Kidney epithelial cell (primary cell): Measurements from ENCODE around the gene HMGA1. TPM values are rescaled to one million over a fixed set of nuclear protein-coding genes. Genes with fewer than 3 reads are reported as not detected.

Source experiments
- DNase-seq: peaks from one replicate; pipeline ENCODE4 v3.0.0-alpha.2; 2010; ENCODE audit warnings: low read depth
- H3K27me3 ChIP-seq: 2 replicates; pipeline ENCODE4 v1.6.0; 2011; ENCODE audit warnings: low read length; ENCODE audit not compliant: control insufficient read depth, insufficient read depth
- H3K36me3 ChIP-seq: 2 replicates; pipeline ENCODE4 v1.5.1; 2011; ENCODE audit warnings: low read length; ENCODE audit not compliant: control insufficient read depth, insufficient read depth
- H3K4me3 ChIP-seq: 2 replicates; pipeline ENCODE4 v1.5.1; 2011; ENCODE audit warnings: low read depth, mild to moderate bottlenecking, control low read depth, low read length
- CTCF ChIP-seq: IDR thresholded peaks from 2 replicates; pipeline ENCODE4 v1.5.1; 2011; ENCODE audit warnings: mild to moderate bottlenecking, moderate library complexity, low read length, control low read depth, inconsistent platforms; ENCODE audit not compliant: insufficient read depth, poor library complexity, severe bottlenecking
- total RNA-seq: library from RNA; depleted of rRNA; stranded (reverse); fragments of >200 nt; gene quantifications from 2 replicates; pipeline ENCODE4 v1.2.3, GENCODE V29; 2015

HMGA1 gene
- total RNA-seq, 1 donor from 2014 or later: 1,060 TPM

GRCh38 chr6:34218691-34219090 is 18.0 kb upstream of the HMGA1 start:
- H3K4me3 ChIP-seq: no peak overlapping the region
- no peaks in the 10 kb centered on the region for H3K36me3 ChIP-seq
- DNase-seq: no peak
- no peaks in the 10 kb centered on the region for H3K27me3 ChIP-seq
- TF ChIP-seq CTCF: no peak

GRCh38 chr6:34223381-34223955 is 13.2 kb upstream of the HMGA1 start:
- H3K4me3 ChIP-seq: no peak overlapping the region
- no peak for TF ChIP-seq CTCF
- no peak for DNase-seq

GRCh38 chr6:34223956-34224940 is 12.4 kb upstream of the HMGA1 start:
- Histone ChIP-seq H3K27me3 (no peaks in the 10 kb centered on the region), H3K36me3 (no peaks in the 10 kb centered on the region), H3K4me3 (peak overlapping the region; percentile 44)
- DNase-seq: peak; percentile 79
- no peak for TF ChIP-seq CTCF

More at GRCh38 chr6:34223381-34223955, 13.2 kb upstream of the HMGA1 start:
- Histone ChIP-seq H3K36me3 (no peaks in the 10 kb centered on the region), H3K27me3 (no peaks in the 10 kb centered on the region)

- Histone ChIP-seq H3K27me3 (no peaks in the 10 kb centered on the region), H3K4me3 (no peak overlapping the region), H3K36me3 (no peaks in the 10 kb centered on the region)
- DNase-seq: no peak
- TF ChIP-seq CTCF: no peak
These were observed 11.1 kb upstream of the HMGA1 start for GRCh38 chr6:34225551-34225950.

- no peak for DNase-seq
- H3K4me3 ChIP-seq: no peak overlapping the region
- no peaks in the 10 kb centered on the region for H3K27me3 ChIP-seq
- TF ChIP-seq CTCF: no peak
- no peaks in the 10 kb centered on the region for H3K36me3 ChIP-seq
These were observed 10.6 kb upstream of the HMGA1 start for GRCh38 chr6:34226066-34226465.
